ENCODE measurements around the gene XKR3.

DNA sequence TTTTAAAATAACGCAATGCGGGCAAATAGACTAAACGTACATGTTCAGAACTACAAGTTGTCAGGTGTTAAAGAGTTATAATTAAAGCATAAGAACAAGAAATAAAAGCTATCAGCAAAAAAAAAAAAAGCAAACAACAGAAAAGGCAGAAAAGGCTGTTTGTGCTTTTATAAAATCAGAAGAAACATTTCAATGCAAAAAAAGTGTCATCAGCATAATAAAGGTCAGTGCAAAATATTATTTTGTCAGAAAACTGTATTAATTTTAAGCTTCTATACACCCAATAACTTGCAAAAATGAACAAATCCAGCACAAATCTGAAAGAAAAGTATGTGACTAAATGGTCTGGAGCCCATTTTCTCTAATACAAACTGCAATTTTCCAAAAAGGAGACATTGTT, 23.6 kb downstream of the XKR3 start:
- TF ChIP-seq, protein P1, sequence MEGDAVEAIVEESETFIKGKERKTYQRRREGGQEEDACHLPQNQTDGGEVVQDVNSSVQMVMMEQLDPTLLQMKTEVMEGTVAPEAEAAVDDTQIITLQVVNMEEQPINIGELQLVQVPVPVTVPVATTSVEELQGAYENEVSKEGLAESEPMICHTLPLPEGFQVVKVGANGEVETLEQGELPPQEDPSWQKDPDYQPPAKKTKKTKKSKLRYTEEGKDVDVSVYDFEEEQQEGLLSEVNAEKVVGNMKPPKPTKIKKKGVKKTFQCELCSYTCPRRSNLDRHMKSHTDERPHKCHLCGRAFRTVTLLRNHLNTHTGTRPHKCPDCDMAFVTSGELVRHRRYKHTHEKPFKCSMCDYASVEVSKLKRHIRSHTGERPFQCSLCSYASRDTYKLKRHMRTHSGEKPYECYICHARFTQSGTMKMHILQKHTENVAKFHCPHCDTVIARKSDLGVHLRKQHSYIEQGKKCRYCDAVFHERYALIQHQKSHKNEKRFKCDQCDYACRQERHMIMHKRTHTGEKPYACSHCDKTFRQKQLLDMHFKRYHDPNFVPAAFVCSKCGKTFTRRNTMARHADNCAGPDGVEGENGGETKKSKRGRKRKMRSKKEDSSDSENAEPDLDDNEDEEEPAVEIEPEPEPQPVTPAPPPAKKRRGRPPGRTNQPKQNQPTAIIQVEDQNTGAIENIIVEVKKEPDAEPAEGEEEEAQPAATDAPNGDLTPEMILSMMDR (IDR thresholded peaks at IDR 0.05) = no peak
- no peak for TF ChIP-seq POLR2A (IDR thresholded peaks at IDR 0.05)

Data from esophagus squamous epithelium (tissue), 4 donors.